Suprapubic skin (tissue), 4 donors: ENCODE measurements around the gene DNAJC21.

Experiments used
- EP300 ChIP-seq: sonication (generic); formaldehyde crosslinking; IDR thresholded peaks from one replicate; pipeline ENCODE4 v1.6.1; 2017; ENCODE audit warnings: antibody characterized with exemption
- POLR2A ChIP-seq, 2 donors: fragments of 450-650 bp; IDR thresholded peaks; one replicate each; pipeline ENCODE4 v1.6.1; 2017; ENCODE audit warnings: antibody characterized with exemption in 2 of 2, mild to moderate bottlenecking in 2 of 2, moderate library complexity in 2 of 2
- POLR2AphosphoS5 ChIP-seq, 3 donors: sonication (generic); formaldehyde crosslinking; IDR thresholded peaks; one replicate each; pipeline ENCODE4 v1.6.1; 2017; ENCODE audit warnings: antibody characterized with exemption in 3 of 3
- TF ChIP-seq, protein P1 (sequence below), 2 donors: fragments of 200-600 bp in 1 of 2; fragments of 450-650 bp in 1 of 2; sonication (generic) in 1 of 2; IDR thresholded peaks; one replicate each; pipeline ENCODE4 v1.5.1; 2016 to 2019; ENCODE audit warnings: antibody characterized with exemption in 2 of 2, mild to moderate bottlenecking in 1 of 2, moderate library complexity in 1 of 2

- TF ChIP-seq, protein P1, sequence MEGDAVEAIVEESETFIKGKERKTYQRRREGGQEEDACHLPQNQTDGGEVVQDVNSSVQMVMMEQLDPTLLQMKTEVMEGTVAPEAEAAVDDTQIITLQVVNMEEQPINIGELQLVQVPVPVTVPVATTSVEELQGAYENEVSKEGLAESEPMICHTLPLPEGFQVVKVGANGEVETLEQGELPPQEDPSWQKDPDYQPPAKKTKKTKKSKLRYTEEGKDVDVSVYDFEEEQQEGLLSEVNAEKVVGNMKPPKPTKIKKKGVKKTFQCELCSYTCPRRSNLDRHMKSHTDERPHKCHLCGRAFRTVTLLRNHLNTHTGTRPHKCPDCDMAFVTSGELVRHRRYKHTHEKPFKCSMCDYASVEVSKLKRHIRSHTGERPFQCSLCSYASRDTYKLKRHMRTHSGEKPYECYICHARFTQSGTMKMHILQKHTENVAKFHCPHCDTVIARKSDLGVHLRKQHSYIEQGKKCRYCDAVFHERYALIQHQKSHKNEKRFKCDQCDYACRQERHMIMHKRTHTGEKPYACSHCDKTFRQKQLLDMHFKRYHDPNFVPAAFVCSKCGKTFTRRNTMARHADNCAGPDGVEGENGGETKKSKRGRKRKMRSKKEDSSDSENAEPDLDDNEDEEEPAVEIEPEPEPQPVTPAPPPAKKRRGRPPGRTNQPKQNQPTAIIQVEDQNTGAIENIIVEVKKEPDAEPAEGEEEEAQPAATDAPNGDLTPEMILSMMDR (IDR thresholded peaks at IDR 0.05): no peak
- TF ChIP-seq POLR2A (IDR thresholded peaks at IDR 0.05): no peak
- no peak for TF ChIP-seq POLR2AphosphoS5 (IDR thresholded peaks at IDR 0.05)
- TF ChIP-seq EP300: no peak
Measured at GRCh38 chr5:34932947-34933346, 3.6 kb downstream of the DNAJC21 start.
